Mononuclear cell (primary cell): ENCODE results near the gene SMC6. TPM values are rescaled to one million over a fixed set of nuclear protein-coding genes. Genes with fewer than 3 reads are reported as not detected.

ENCODE experiments used
- H3K27me3 ChIP-seq: 2 replicates; pipeline ENCODE4 v1.6.0; 2011; ENCODE audit warnings: low read length, control low read depth; ENCODE audit not compliant: insufficient read depth
- H3K4me1 ChIP-seq: 2 replicates; pipeline ENCODE4 v1.5.1; 2011; ENCODE audit warnings: mild to moderate bottlenecking, low read length, control low read depth; ENCODE audit not compliant: insufficient read depth
- H3K4me3 ChIP-seq: 2 replicates; pipeline ENCODE4 v1.5.1; 2011; ENCODE audit warnings: mild to moderate bottlenecking, low read length, moderate library complexity
- H3K9me3 ChIP-seq: 2 replicates; pipeline ENCODE4 v1.5.1; 2011; ENCODE audit warnings: low read depth, mild to moderate bottlenecking, control low read depth, low read length
- total RNA-seq: library from RNA; depleted of rRNA; stranded (reverse); fragments of >200 nt; gene quantifications from one replicate; pipeline ENCODE4 v1.2.3, GENCODE V29; 2012

SMC6 gene
- total RNA-seq, 1 donor = 9.2 TPM

- Histone ChIP-seq H3K9me3 (no peaks in the 10 kb centered on the region), H3K27me3 (no peaks in the 10 kb centered on the region), H3K4me1 (peaks cover 21% of the 10 kb centered on the region), H3K4me3 (no peak overlapping the region)
These were observed 1.4 kb downstream of the SMC6 start for GRCh38 chr2:17752246-17752645.

DNA sequence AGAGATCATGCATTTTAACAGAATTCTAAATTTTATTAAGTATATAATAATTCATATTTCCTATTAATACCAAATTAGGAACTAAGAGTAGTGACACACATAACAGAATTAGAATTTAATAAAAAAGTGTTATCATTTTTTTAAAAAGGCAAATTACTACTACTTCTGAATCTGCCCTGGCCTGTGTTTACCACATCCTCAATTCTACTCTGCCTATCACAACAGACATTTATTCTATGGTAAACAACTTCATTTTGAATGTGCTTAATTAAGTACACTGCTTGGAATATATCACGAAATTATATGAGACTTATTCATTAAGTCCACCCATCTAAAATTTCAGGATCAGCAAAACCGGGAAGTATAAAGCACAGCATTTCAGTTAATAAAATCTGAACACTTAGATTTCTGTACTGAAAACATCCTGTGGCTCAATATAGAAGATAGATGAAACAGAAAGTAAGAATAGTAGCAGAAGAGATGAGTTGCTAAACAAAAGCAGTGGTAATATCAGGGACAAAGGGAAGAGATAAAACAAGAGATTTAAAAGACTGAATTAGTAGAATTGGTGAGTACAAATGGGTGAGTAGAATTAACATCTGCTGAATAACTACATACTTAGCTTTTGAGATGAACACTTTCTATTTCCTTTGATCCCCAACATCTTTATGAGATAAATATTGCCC, 3.7 kb downstream of the SMC6 start:
- H3K27me3 ChIP-seq = no peaks in the 10 kb centered on the region
- peaks cover 18% of the 10 kb centered on the region for H3K4me1 ChIP-seq
- no peaks in the 10 kb centered on the region for H3K9me3 ChIP-seq
- H3K4me3 ChIP-seq = no peak overlapping the region

GRCh38 chr2:17748745-17749144, 4.9 kb downstream of the SMC6 start:
- H3K4me1 ChIP-seq = peaks cover 10% of the 10 kb centered on the region
- no peak overlapping the region for H3K4me3 ChIP-seq
- no peaks in the 10 kb centered on the region for H3K9me3 ChIP-seq
- no peaks in the 10 kb centered on the region for H3K27me3 ChIP-seq

DNA sequence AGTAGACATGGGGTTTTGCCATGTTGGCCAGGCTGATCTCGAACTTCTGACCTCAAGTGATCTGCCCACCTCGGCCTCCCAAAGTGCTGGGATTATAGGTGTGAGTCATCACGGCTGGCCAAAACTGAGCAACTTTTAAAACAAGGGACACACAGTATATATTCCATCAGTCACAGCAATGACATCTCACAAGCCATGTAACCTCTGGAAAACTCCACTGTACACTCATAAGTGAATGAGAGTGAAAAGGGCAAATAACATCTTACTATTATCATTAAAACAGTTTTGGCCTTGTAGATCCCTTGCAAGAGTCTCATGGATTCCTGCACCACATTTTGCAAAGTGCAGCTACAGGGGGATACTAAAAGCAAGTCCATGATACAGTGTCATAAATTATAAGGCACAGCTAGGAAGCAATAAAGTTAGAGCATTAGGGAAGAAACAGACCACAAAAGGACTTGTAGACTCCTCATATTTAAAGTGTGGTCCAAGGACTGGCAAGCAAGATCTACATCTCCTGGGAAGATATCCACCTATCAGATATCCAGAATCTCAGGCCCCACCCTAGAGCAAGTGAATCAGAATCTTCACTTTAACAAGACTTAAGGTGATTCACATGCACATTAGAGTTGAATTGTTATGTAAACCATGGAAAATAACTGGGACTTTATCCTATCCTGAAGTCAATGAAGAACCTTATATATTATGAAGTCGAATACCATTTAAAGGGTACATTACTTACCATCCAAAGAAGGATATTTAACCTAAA, 5.7 kb downstream of the SMC6 start:
- Histone ChIP-seq H3K4me3 (no peak overlapping the region), H3K27me3 (no peaks in the 10 kb centered on the region), H3K9me3 (no peaks in the 10 kb centered on the region), H3K4me1 (peaks cover 8% of the 10 kb centered on the region)

- no peaks in the 10 kb centered on the region for H3K4me1 ChIP-seq
- no peaks in the 10 kb centered on the region for H3K27me3 ChIP-seq
- no peaks in the 10 kb centered on the region for H3K9me3 ChIP-seq
- no peak overlapping the region for H3K4me3 ChIP-seq
These were observed 13.4 kb downstream of the SMC6 start for GRCh38 chr2:17740203-17740602.

DNA sequence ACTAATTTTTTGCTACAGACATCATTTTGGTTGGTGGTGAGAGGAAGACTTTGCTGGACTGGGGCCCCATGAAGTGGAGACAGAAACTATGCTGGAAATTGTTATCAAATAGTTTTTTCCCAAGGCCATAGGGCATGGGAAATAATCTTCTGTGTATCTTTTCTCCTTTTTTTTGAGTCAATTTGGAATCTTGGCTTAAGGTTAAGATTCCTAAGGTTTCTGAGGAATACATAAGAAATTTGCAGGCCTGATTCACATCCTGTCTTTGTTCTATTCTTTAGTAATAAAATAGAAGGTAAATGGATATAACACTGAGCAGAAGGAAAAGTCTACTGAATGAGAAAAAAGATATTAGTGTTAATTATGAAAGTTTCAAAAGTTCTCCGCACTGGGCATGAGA, 16.6 kb downstream of the SMC6 start:
- H3K27me3 ChIP-seq = no peaks in the 10 kb centered on the region
- H3K4me1 ChIP-seq = no peaks in the 10 kb centered on the region
- H3K9me3 ChIP-seq = no peaks in the 10 kb centered on the region
- no peak overlapping the region for H3K4me3 ChIP-seq

- no peaks in the 10 kb centered on the region for H3K4me1 ChIP-seq
- no peaks in the 10 kb centered on the region for H3K27me3 ChIP-seq
- no peak overlapping the region for H3K4me3 ChIP-seq
- no peaks in the 10 kb centered on the region for H3K9me3 ChIP-seq
These were observed 17.7 kb downstream of the SMC6 start for GRCh38 chr2:17735864-17736263.

DNA sequence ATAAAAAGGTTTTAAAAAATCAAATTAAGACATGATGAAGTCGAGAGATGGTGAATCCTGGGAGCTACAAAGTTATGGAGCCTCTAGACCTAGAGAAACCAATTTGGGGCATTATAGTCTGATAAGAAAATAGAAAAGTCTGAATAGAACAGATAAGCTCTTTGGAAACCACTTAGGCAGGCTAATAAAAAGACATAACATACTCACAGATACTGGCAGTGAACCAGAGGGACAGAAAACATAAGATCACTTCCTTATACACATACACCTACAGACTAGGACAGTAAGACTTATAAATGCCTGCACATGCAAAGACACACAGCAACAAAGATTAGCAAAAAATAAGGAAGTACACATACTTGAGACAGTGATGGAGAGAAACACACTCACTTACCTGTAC, 20.0 kb downstream of the SMC6 start:
- Histone ChIP-seq H3K9me3 (no peaks in the 10 kb centered on the region), H3K4me1 (no peaks in the 10 kb centered on the region), H3K4me3 (no peak overlapping the region), H3K27me3 (no peaks in the 10 kb centered on the region)

- no peak overlapping the region for H3K4me3 ChIP-seq
- no peaks in the 10 kb centered on the region for H3K9me3 ChIP-seq
- H3K27me3 ChIP-seq = no peaks in the 10 kb centered on the region
- H3K4me1 ChIP-seq = no peaks in the 10 kb centered on the region
These were observed 23.7 kb downstream of the SMC6 start for GRCh38 chr2:17729880-17730279.

GRCh38 chr2:17728210-17728609, 25.4 kb downstream of the SMC6 start:
- Histone ChIP-seq H3K4me1 (no peaks in the 10 kb centered on the region), H3K27me3 (no peaks in the 10 kb centered on the region), H3K9me3 (no peaks in the 10 kb centered on the region), H3K4me3 (no peak overlapping the region)

DNA sequence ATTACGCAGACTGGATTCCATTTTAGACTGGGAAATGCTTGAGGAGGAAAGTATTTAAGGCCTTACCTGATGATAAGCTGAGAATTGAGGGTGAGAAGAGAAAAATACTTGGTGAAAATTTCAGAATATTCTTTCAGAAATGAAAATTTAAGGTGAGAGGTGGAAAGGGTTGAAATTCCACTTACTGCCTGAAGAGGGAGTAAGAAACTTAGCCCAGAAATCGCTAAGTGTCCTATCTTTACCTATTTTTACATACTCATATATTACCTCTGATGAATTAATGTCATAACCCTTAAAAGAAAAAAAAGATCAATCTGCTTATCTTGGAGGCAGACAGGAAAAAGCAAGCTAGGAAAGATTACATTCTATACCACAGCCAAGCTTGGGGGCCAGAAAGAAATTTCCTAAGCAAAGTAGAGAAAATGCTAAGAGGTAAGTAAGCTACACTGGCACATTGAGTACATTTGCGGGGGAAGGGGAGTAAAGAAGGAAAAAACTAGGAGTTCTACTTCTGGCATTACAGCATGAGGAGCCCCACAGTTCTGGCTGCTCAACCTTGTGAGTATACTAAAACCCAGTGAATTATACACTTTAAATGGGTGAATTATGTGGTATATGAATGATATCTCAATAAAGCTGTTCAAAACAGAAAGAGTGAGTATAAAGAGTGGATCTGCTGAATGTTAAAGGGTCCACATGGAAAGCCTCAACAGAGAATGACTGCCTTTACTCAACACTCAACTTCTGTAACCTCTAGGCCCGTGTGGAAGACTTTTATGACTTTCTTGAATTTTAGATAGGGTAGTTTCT, 33.8 kb downstream of the SMC6 start:
- Histone ChIP-seq H3K27me3 (no peaks in the 10 kb centered on the region), H3K9me3 (no peaks in the 10 kb centered on the region), H3K4me1 (no peaks in the 10 kb centered on the region), H3K4me3 (no peak overlapping the region)

DNA sequence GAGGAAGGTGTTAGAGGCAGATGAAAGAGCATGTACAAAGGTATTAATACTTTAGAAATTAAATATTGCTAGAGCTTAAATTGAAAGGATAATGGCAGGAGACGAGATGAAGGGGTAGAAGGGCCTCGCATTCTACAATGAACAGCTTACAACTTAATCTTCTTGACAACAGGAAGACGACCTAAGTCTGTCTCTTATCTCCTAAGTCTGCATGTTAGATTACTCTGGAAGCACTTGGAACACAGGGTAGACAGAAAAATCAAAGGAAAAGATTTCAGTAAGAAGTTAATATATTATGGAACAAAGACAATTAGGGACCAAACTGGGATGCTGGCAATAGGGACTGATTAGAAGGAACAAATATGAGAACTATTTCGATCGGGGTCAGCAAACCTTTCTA, 34.9 kb downstream of the SMC6 start:
- H3K4me1 ChIP-seq = no peaks in the 10 kb centered on the region
- H3K4me3 ChIP-seq = no peak overlapping the region
- H3K9me3 ChIP-seq = no peaks in the 10 kb centered on the region
- H3K27me3 ChIP-seq = no peaks in the 10 kb centered on the region

DNA sequence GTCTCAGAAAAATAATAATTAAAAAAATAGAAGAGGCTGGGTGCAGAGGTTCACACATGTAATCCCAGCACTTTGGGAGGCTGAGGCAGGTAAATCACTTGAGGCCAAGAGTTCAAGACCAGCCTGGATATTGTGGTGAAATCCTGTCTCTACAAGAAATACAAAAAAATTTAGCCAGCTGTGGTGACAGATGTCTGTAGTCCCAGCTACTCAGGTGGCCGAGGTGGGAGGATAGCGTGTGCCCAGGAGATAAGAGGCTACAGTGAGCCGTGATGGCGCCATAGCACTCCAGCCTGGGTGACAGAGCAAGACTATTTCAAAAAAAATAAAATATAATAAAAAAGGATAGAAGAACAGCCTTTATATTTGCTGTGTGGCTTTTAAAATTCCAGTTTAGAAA, 35.9 kb downstream of the SMC6 start:
- no peak overlapping the region for H3K4me3 ChIP-seq
- H3K4me1 ChIP-seq = no peaks in the 10 kb centered on the region
- H3K9me3 ChIP-seq = no peaks in the 10 kb centered on the region
- no peaks in the 10 kb centered on the region for H3K27me3 ChIP-seq

- H3K9me3 ChIP-seq = no peaks in the 10 kb centered on the region
- no peaks in the 10 kb centered on the region for H3K27me3 ChIP-seq
- no peak overlapping the region for H3K4me3 ChIP-seq
- H3K4me1 ChIP-seq = no peaks in the 10 kb centered on the region
These were observed 40.3 kb downstream of the SMC6 start for GRCh38 chr2:17713291-17713690.

- Histone ChIP-seq H3K9me3 (no peaks in the 10 kb centered on the region), H3K4me3 (no peak overlapping the region), H3K4me1 (no peaks in the 10 kb centered on the region), H3K27me3 (no peaks in the 10 kb centered on the region)
These were observed 42.9 kb downstream of the SMC6 start for GRCh38 chr2:17710547-17711248.
